ENCODE data around the gene SYNPO2. TPM values are rescaled to one million over a fixed set of nuclear protein-coding genes. Genes with fewer than 3 reads are reported as not detected.

Gene SYNPO2
- total RNA-seq, 1 donor from 2014 or later = 0.09 TPM

GRCh38 chr4:118988635-118988972, 100.0 kb downstream of the SYNPO2 start:
- no peak overlapping the region for H3K27ac Mint-ChIP-seq
- no peaks in the 10 kb centered on the region for H3K27me3 Mint-ChIP-seq (ENCODE audit: insufficient read depth, low read depth)

GRCh38 chr4:118989098-118990080, 100.7 kb downstream of the SYNPO2 start:
- Mint-ChIP-seq H3K27ac (no peak overlapping the region), H3K4me3 (no peak overlapping the region), H3K4me1 (no peaks in the 10 kb centered on the region), H3K36me3 (no peaks in the 10 kb centered on the region), H3K9me3 (no peaks in the 10 kb centered on the region), H3K27me3 (ENCODE audit: insufficient read depth, low read depth) (no peaks in the 10 kb centered on the region)
- no peak overlapping the region for H3K27ac ChIP-seq
- H2AFZ ChIP-seq (replicated peaks) = no peak overlapping the region
- no peak overlapping the region for H3K9ac ChIP-seq
- no peaks in the 10 kb centered on the region for H4K20me1 ChIP-seq (ENCODE audit: low read depth)
- no peak overlapping the region for H3K4me3 ChIP-seq
- no peaks in the 10 kb centered on the region for H3K79me2 ChIP-seq (ENCODE audit: low read depth)
- H3K27me3 ChIP-seq = no peaks in the 10 kb centered on the region
- no peaks in the 10 kb centered on the region for H3F3A ChIP-seq (ENCODE audit: low read depth)
- no peak overlapping the region for H3K4me2 ChIP-seq
- H3K9me3 ChIP-seq (ENCODE audit: low read depth) = no peaks in the 10 kb centered on the region
- no peaks in the 10 kb centered on the region for H3K4me1 ChIP-seq
- TF ChIP-seq CTCF (IDR thresholded peaks at IDR 0.05) (no peak), EZH2phosphoT487 (IDR thresholded peaks at IDR 0.05) (no peak), EZH2 (IDR thresholded peaks at IDR 0.05) (no peak)
- DNase-seq (ENCODE audit: low spot score) = no peak
- H3K36me3 ChIP-seq = no peaks in the 10 kb centered on the region

More at GRCh38 chr4:118988635-118988972, 100.0 kb downstream of the SYNPO2 start:
- H2AFZ ChIP-seq (replicated peaks) = no peak overlapping the region
- no peak for DNase-seq (ENCODE audit: low spot score)
- no peak overlapping the region for H3K4me2 ChIP-seq
- H3K9ac ChIP-seq = no peak overlapping the region
- no peaks in the 10 kb centered on the region for H3K4me1 Mint-ChIP-seq
- TF ChIP-seq EZH2phosphoT487 (IDR thresholded peaks at IDR 0.05) = no peak
- no peak for TF ChIP-seq CTCF (IDR thresholded peaks at IDR 0.05)
- no peak for TF ChIP-seq EZH2 (IDR thresholded peaks at IDR 0.05)
- H3K27me3 ChIP-seq = no peaks in the 10 kb centered on the region
- no peak overlapping the region for H3K4me3 ChIP-seq
- H3K4me1 ChIP-seq = no peaks in the 10 kb centered on the region
- H3K79me2 ChIP-seq (ENCODE audit: low read depth) = no peaks in the 10 kb centered on the region
- no peak overlapping the region for H3K27ac ChIP-seq
- no peaks in the 10 kb centered on the region for H4K20me1 ChIP-seq (ENCODE audit: low read depth)
- no peak overlapping the region for H3K4me3 Mint-ChIP-seq
- no peaks in the 10 kb centered on the region for H3K9me3 Mint-ChIP-seq
- H3K9me3 ChIP-seq (ENCODE audit: low read depth) = no peaks in the 10 kb centered on the region
- no peaks in the 10 kb centered on the region for H3K36me3 ChIP-seq
- no peaks in the 10 kb centered on the region for H3K36me3 Mint-ChIP-seq
- no peaks in the 10 kb centered on the region for H3F3A ChIP-seq (ENCODE audit: low read depth)

GRCh38 chr4:118991686-118992085, 103.0 kb downstream of the SYNPO2 start:
- Histone ChIP-seq H3K4me1 (no peaks in the 10 kb centered on the region), H3K27ac (no peak overlapping the region), H3K36me3 (no peaks in the 10 kb centered on the region), H3K27me3 (no peaks in the 10 kb centered on the region), H4K20me1 (ENCODE audit: low read depth) (no peaks in the 10 kb centered on the region), H2AFZ (replicated peaks) (no peak overlapping the region), H3K4me2 (no peak overlapping the region), H3F3A (ENCODE audit: low read depth) (no peaks in the 10 kb centered on the region), H3K9me3 (ENCODE audit: low read depth) (no peaks in the 10 kb centered on the region), H3K9ac (no peak overlapping the region), H3K4me3 (no peak overlapping the region), H3K79me2 (ENCODE audit: low read depth) (no peaks in the 10 kb centered on the region)
- no peak for DNase-seq (ENCODE audit: low spot score)
- no peaks in the 10 kb centered on the region for H3K9me3 Mint-ChIP-seq
- H3K4me1 Mint-ChIP-seq = no peaks in the 10 kb centered on the region
- TF ChIP-seq EZH2 (IDR thresholded peaks at IDR 0.05) = no peak
- TF ChIP-seq CTCF (IDR thresholded peaks at IDR 0.05) = no peak
- no peak for TF ChIP-seq EZH2phosphoT487 (IDR thresholded peaks at IDR 0.05)
- no peak overlapping the region for H3K4me3 Mint-ChIP-seq
- no peak overlapping the region for H3K27ac Mint-ChIP-seq
- no peaks in the 10 kb centered on the region for H3K36me3 Mint-ChIP-seq
- peaks cover 2% of the 10 kb centered on the region for H3K27me3 Mint-ChIP-seq (ENCODE audit: insufficient read depth, low read depth)
